ENCODE measurements around the gene CHSY3. TPM values are rescaled to one million over a fixed set of nuclear protein-coding genes. Genes with fewer than 3 reads are reported as not detected.

The CHSY3 gene
- total RNA-seq, 3 donors from 2014 or later: 0.52 to 0.96 (median 0.73) TPM

- ATAC-seq (no peak), DNase-seq (no peak)
- Histone ChIP-seq H3K4me3 (no peak overlapping the region), H3K36me3 (ENCODE audit: low read depth) (no peaks in the 10 kb centered on the region), H3K9me3 (no peaks in the 10 kb centered on the region), H3K4me1 (ENCODE audit: low read depth) (no peaks in the 10 kb centered on the region)
- TF ChIP-seq CTCF (IDR thresholded peaks at IDR 0.05): no peak
- intact Hi-C loops (cut with DNase I, micrococcal nuclease): no loop called here
These were observed 157.5 kb downstream of the CHSY3 start for GRCh38 chr5:130061746-130062145.

- no peak for ATAC-seq
- TF ChIP-seq CTCF (IDR thresholded peaks at IDR 0.05): no peak
- Histone ChIP-seq H3K36me3 (ENCODE audit: low read depth) (no peaks in the 10 kb centered on the region), H3K9me3 (no peaks in the 10 kb centered on the region), H3K4me3 (no peak overlapping the region), H3K4me1 (ENCODE audit: low read depth) (no peaks in the 10 kb centered on the region)
- intact Hi-C loops (cut with DNase I, micrococcal nuclease): no loop called here
- DNase-seq: no peak
These were observed 159.3 kb downstream of the CHSY3 start for GRCh38 chr5:130063603-130064002.

- Histone ChIP-seq H3K9me3 (no peaks in the 10 kb centered on the region), H3K4me1 (ENCODE audit: low read depth) (no peaks in the 10 kb centered on the region), H3K4me3 (no peak overlapping the region), H3K36me3 (ENCODE audit: low read depth) (no peaks in the 10 kb centered on the region)
- no peak for TF ChIP-seq CTCF (IDR thresholded peaks at IDR 0.05)
- DNase-seq (no peak), ATAC-seq (no peak)
- intact Hi-C loops (cut with DNase I, micrococcal nuclease): no loop called here
These were observed 160.2 kb downstream of the CHSY3 start for GRCh38 chr5:130064484-130064883.

GRCh38 chr5:130065617-130066016, 161.4 kb downstream of the CHSY3 start:
- no peak for ATAC-seq
- Histone ChIP-seq H3K36me3 (ENCODE audit: low read depth) (no peaks in the 10 kb centered on the region), H3K4me1 (ENCODE audit: low read depth) (no peaks in the 10 kb centered on the region), H3K9me3 (no peaks in the 10 kb centered on the region), H3K4me3 (no peak overlapping the region)
- intact Hi-C loops (cut with DNase I, micrococcal nuclease): no loop called here
- no peak for DNase-seq
- TF ChIP-seq CTCF (IDR thresholded peaks at IDR 0.05): no peak

GRCh38 chr5:130066644-130067043, 162.4 kb downstream of the CHSY3 start:
- intact Hi-C loops (cut with DNase I, micrococcal nuclease): no loop called here
- H3K4me3 ChIP-seq: no peak overlapping the region
- no peak for TF ChIP-seq CTCF (IDR thresholded peaks at IDR 0.05)
- no peak for DNase-seq
- H3K4me1 ChIP-seq (ENCODE audit: low read depth): no peaks in the 10 kb centered on the region
- H3K9me3 ChIP-seq: no peaks in the 10 kb centered on the region
- no peak for ATAC-seq
- no peaks in the 10 kb centered on the region for H3K36me3 ChIP-seq (ENCODE audit: low read depth)

- Histone ChIP-seq H3K4me3 (no peak overlapping the region), H3K9me3 (no peaks in the 10 kb centered on the region), H3K4me1 (ENCODE audit: low read depth) (no peaks in the 10 kb centered on the region), H3K36me3 (ENCODE audit: low read depth) (no peaks in the 10 kb centered on the region)
- intact Hi-C loops (cut with DNase I, micrococcal nuclease): no loop called here
- DNase-seq (no peak), ATAC-seq (no peak)
- no peak for TF ChIP-seq CTCF (IDR thresholded peaks at IDR 0.05)
These were observed 163.1 kb downstream of the CHSY3 start for GRCh38 chr5:130067364-130067763.
